SW 1271 (cell line): ENCODE results near the gene SNX25.

Source experiments
- DNase-seq, 2 experiments: peaks; one replicate each; lab custom pipeline; 2025; lab: John Stamatoyannopoulos, UW

The SNX25 gene

DNA sequence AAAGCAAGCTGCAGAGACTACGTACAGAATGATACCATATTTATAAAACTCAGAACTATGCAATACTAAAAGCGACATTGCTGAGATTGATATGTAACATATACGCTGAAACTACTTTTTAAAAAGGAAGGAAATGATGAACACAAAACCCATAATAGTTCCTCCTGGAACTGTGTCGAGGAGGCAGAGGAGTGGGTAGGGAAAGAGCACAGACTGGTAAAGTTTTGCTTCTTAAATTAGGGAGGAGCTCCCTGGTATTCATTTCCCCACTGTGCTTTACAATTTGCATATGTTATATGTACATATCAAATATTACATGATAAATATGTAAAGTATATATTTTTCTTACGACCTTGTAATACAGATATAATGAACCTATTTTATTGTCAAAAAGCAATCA, 202.5 kb downstream of the SNX25 start:
- no peak for DNase-seq

DNA sequence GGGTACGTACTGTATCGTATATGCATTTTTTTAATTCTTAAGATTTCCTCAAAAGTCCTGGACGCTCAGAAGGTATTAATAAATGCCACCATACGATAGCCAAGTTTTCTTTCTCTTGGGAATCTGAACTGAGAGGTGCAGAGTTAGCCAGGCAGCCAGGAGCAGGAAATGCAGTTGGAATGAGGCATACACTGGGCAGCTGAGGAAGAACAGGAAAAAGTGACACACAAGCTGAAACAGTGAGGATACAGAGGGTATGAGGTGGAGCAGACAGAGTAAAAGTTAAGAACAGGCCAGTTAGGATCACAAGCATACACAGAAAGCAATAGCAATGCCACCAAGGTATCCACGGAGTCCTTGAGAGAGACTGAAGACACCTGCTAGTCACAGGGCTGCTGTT, 203.0 kb downstream of the SNX25 start:
- DNase-seq, result no peak
